IMR-90 (cell line): Measurements from ENCODE around the gene FYCO1. TPM values are rescaled to one million over a fixed set of nuclear protein-coding genes. Genes with fewer than 3 reads are reported as not detected.

Source experiments
- ATAC-seq: fragments of 200-7000 bp; cut with Tn5 transposase; 2 replicates; pipeline ENCODE4 v1.9.1; 2020; ENCODE audit warnings: low read depth, mild to moderate bottlenecking, moderate library complexity
- BruUV-seq: library from RNA; stranded (reverse); fragments of 400-500 nt; replicated peaks from 2 replicates; lab custom pipeline; 2021; lab: Mats Ljungman, UMichigan
- CTCF ChIA-PET: fragments of 300-600 bp; formaldehyde crosslinking; extraction: SDS; loops from one replicate; lab custom pipeline; 2021; ENCODE audit warnings: antibody characterized with exemption; lab: Yijun Ruan, JAX
- POLR2A ChIA-PET: fragments of 300-600 bp; sonication (Branson Sonifier 250); formaldehyde crosslinking; loops from one replicate; lab custom pipeline; 2022; ENCODE audit warnings: antibody characterized with exemption; ENCODE audit not compliant: unreplicated experiment; lab: Charles Lee
- DNase-seq: peaks from one replicate; pipeline ENCODE4 v3.0.0; 2013
- H2AFZ ChIP-seq: replicated peaks from 2 replicates; pipeline ENCODE3; 2013; ENCODE audit warnings: low read length, mild to moderate bottlenecking; ENCODE audit not compliant: poor library complexity
- H2AK5ac ChIP-seq: 2 replicates; pipeline ENCODE4 v1.6.1; 2013; ENCODE audit warnings: low read depth, low read length, inconsistent platforms
- H2AK9ac ChIP-seq: replicated peaks from 2 replicates; pipeline ENCODE3; 2013; ENCODE audit warnings: mild to moderate bottlenecking, low read depth, low read length, moderate library complexity; ENCODE audit not compliant: poor library complexity
- H2BK120ac ChIP-seq: 2 replicates; pipeline ENCODE4 v1.6.1; 2013; ENCODE audit warnings: low read depth, low read length, inconsistent platforms
- H2BK15ac ChIP-seq: 3 replicates; pipeline ENCODE4 v1.6.1; 2013; ENCODE audit warnings: low read depth, low read length, inconsistent platforms
- H2BK20ac ChIP-seq: 2 replicates; pipeline ENCODE4 v1.6.1; 2013; ENCODE audit warnings: low read depth, mild to moderate bottlenecking, inconsistent platforms, low read length, moderate library complexity
- H2BK5ac ChIP-seq: 2 replicates; pipeline ENCODE4 v1.6.1; 2013; ENCODE audit warnings: mild to moderate bottlenecking, low read depth, low read length, inconsistent platforms; ENCODE audit not compliant: poor library complexity, severe bottlenecking
- H3K14ac ChIP-seq: replicated peaks from 2 replicates; pipeline ENCODE4 v1.6.1; 2013; ENCODE audit warnings: low read depth, low read length, inconsistent platforms
- H3K18ac ChIP-seq: 2 replicates; pipeline ENCODE4 v1.6.1; 2013; ENCODE audit warnings: low read depth, low read length, control low read depth
- H3K23ac ChIP-seq: 2 replicates; pipeline ENCODE4 v1.6.1; 2013; ENCODE audit warnings: low read depth, low read length, inconsistent platforms
- H3K27ac ChIP-seq: 2 replicates; pipeline ENCODE4 v1.5.1; 2013; ENCODE audit warnings: mild to moderate bottlenecking, control low read depth, low read length; ENCODE audit not compliant: insufficient read depth
- H3K27me3 ChIP-seq: 2 replicates; pipeline ENCODE4 v1.6.1; 2013; ENCODE audit warnings: low read length; ENCODE audit not compliant: control insufficient read depth, insufficient read depth
- H3K36me3 ChIP-seq: 2 replicates; pipeline ENCODE4 v1.6.1; 2013; ENCODE audit warnings: low read length, mixed read lengths; ENCODE audit not compliant: control insufficient read depth, insufficient read depth
- H3K4ac ChIP-seq: 2 replicates; pipeline ENCODE4 v1.6.1; 2013; ENCODE audit warnings: low read depth, low read length, inconsistent platforms
- H3K4me1 ChIP-seq: 2 replicates; pipeline ENCODE4 v1.6.1; 2013; ENCODE audit warnings: low read length, mixed read lengths; ENCODE audit not compliant: control insufficient read depth, insufficient read depth
- H3K4me2 ChIP-seq: 2 replicates; pipeline ENCODE4 v1.6.1; 2013; ENCODE audit warnings: low read depth, mild to moderate bottlenecking, control low read depth, low read length, moderate library complexity
- H3K4me3 ChIP-seq: 2 replicates; pipeline ENCODE4 v1.5.1; 2013; ENCODE audit warnings: low read depth, mild to moderate bottlenecking, control low read depth, low read length, moderate library complexity; ENCODE audit not compliant: insufficient read depth
- H3K56ac ChIP-seq: 2 replicates; pipeline ENCODE4 v1.6.1; 2013; ENCODE audit warnings: low read length, inconsistent platforms; ENCODE audit not compliant: insufficient read depth; ENCODE audit errors: extremely low read depth
- H3K79me1 ChIP-seq, 2 experiments: 2 replicates each; pipeline ENCODE4 v1.6.1; 2013; ENCODE audit warnings: low read length in 2 of 2, inconsistent platforms in 1 of 2, low read depth in 1 of 2
- H3K9ac ChIP-seq: 2 replicates; pipeline ENCODE4 v1.6.1; 2013; ENCODE audit warnings: low read depth, low read length, control low read depth
- H3K9me1 ChIP-seq: 2 replicates; pipeline ENCODE4 v1.6.1; 2013; ENCODE audit warnings: low read length, inconsistent platforms; ENCODE audit not compliant: insufficient read depth
- H3K9me3 ChIP-seq: 2 replicates; pipeline ENCODE4 v1.6.1; 2013; ENCODE audit warnings: low read length; ENCODE audit not compliant: control insufficient read depth, insufficient read depth
- H4K20me1 ChIP-seq: 2 replicates; pipeline ENCODE4 v1.6.1; 2013; ENCODE audit warnings: low read length, inconsistent platforms; ENCODE audit not compliant: insufficient read depth
- H4K5ac ChIP-seq: 2 replicates; pipeline ENCODE4 v1.6.1; 2013; ENCODE audit warnings: mild to moderate bottlenecking, low read depth, low read length, control low read depth
- H4K8ac ChIP-seq, 2 experiments: 2 replicates each; pipeline ENCODE4 v1.6.1; 2013; ENCODE audit warnings: low read depth in 2 of 2, low read length in 2 of 2, control low read depth in 1 of 2, inconsistent platforms in 1 of 2
- H4K91ac ChIP-seq: 2 replicates; pipeline ENCODE4 v1.6.1; 2013; ENCODE audit warnings: low read depth, low read length, inconsistent platforms; ENCODE audit not compliant: insufficient read depth
- BHLHE40 ChIP-seq: fragments of 150-350 bp; IDR thresholded peaks from 2 replicates; pipeline ENCODE4 v1.6.1; 2016; ENCODE audit warnings: mild to moderate bottlenecking, low read depth, low read length
- CEBPB ChIP-seq: IDR thresholded peaks from 2 replicates; pipeline ENCODE4 v1.6.1; 2012; ENCODE audit warnings: low read depth, low read length, improper control_type of control experiment
- ELK1 ChIP-seq: fragments of 150-350 bp; IDR thresholded peaks from 2 replicates; pipeline ENCODE4 v1.6.1; 2016; ENCODE audit warnings: low read depth, mild to moderate bottlenecking, low read length, moderate library complexity, borderline replicate concordance
- MXI1 ChIP-seq: IDR thresholded peaks from 2 replicates; pipeline ENCODE4 v1.6.1; 2012; ENCODE audit warnings: low read depth, mild to moderate bottlenecking, low read length, moderate library complexity, borderline replicate concordance
- NFE2L2 ChIP-seq: fragments of 150-350 bp; IDR thresholded peaks from 2 replicates; pipeline ENCODE4 v1.6.1; 2016; ENCODE audit warnings: low read depth, mild to moderate bottlenecking, low read length
- POLR2A ChIP-seq: IDR thresholded peaks from 2 replicates; pipeline ENCODE4 v1.6.1; 2012; ENCODE audit warnings: mild to moderate bottlenecking, low read depth, low read length
- RAD21 ChIP-seq: IDR thresholded peaks from 2 replicates; pipeline ENCODE4 v1.6.1; 2012; ENCODE audit warnings: low read length, improper control_type of control experiment
- RCOR1 ChIP-seq: IDR thresholded peaks from 2 replicates; pipeline ENCODE4 v1.6.1; 2012; ENCODE audit warnings: mild to moderate bottlenecking, low read length, improper control_type of control experiment; ENCODE audit not compliant: insufficient replicate concordance
- RFX5 ChIP-seq: IDR thresholded peaks from 2 replicates; pipeline ENCODE4 v1.8.0; 2012; ENCODE audit warnings: low read depth, mild to moderate bottlenecking, low read length, moderate library complexity
- SMC3 ChIP-seq: fragments of 150-350 bp; IDR thresholded peaks from 2 replicates; pipeline ENCODE4 v1.6.1; 2016; ENCODE audit warnings: low read depth, mild to moderate bottlenecking, antibody characterized with exemption, low read length, moderate library complexity
- WGBS, 2 experiments: methylation state at CpG; one replicate each; pipeline versions ENCODE4 v1.1.5 to v1.1.7; 2013; ENCODE audit warnings: missing lambda C conversion rate in 2 of 2; ENCODE audit not compliant: insufficient read length in 1 of 2; ENCODE audit errors: extremely low coverage in 2 of 2; 5-methylcytosine and 5-hydroxymethylcytosine counted together
- dilution Hi-C: fragments of 300-500 bp; cut with HindIII; formaldehyde crosslinking; loops from one replicate; pipeline ENCODE4 v1.14.3; 2018; ENCODE audit warnings: low sequenced_read_pairs; ENCODE audit not compliant: unreplicated experiment
- in situ Hi-C: fragments of 300-500 bp; cut with MboI; formaldehyde crosslinking; loops from 3 replicates; pipeline ENCODE4 v1.14.3; 2019; ENCODE audit warnings: low sequenced_read_pairs, inconsistent platforms, mixed read lengths
- intact Hi-C: fragments of 100-400 bp; cut with micrococcal nuclease; formaldehyde crosslinking; loops from 2 replicates; pipeline ENCODE4 v1.10.0; 2022
- polyA plus RNA-seq, 3 experiments: library from polyadenylated mRNA; depleted of rRNA; stranded (reverse); fragments of >200 nt; gene quantifications; 2 replicates each; pipeline ENCODE4 v1.2.3, GENCODE V29; 2012; ENCODE audit warnings: low replicate concordance in 1 of 3
- total RNA-seq: library from RNA; depleted of rRNA; stranded (reverse); fragments of >200 nt; gene quantifications from 2 replicates; pipeline ENCODE4 v1.2.3, GENCODE V29; 2012
- TF ChIP-seq, protein P1 (sequence below): conservative IDR thresholded peaks from 2 replicates; pipeline ENCODE4 v1.5.1; 2012; ENCODE audit warnings: mild to moderate bottlenecking, low read depth, low read length, improper control_type of control experiment

Gene FYCO1
- total and polyA plus RNA-seq, 2 of the 4 experiments (the other 2 are of a cell fraction), result 13.7 to 20.1 TPM

- in situ Hi-C loops (no loop called here), dilution Hi-C loops (no loop called here), intact Hi-C loops (no loop called here)
- TF ChIP-seq SMC3, result no peak
- no peak for TF ChIP-seq CEBPB
- TF ChIP-seq MXI1, result no peak
- TF ChIP-seq BHLHE40, result no peak
- no peak for TF ChIP-seq RAD21
- no peak for TF ChIP-seq POLR2A
- TF ChIP-seq, protein P1, sequence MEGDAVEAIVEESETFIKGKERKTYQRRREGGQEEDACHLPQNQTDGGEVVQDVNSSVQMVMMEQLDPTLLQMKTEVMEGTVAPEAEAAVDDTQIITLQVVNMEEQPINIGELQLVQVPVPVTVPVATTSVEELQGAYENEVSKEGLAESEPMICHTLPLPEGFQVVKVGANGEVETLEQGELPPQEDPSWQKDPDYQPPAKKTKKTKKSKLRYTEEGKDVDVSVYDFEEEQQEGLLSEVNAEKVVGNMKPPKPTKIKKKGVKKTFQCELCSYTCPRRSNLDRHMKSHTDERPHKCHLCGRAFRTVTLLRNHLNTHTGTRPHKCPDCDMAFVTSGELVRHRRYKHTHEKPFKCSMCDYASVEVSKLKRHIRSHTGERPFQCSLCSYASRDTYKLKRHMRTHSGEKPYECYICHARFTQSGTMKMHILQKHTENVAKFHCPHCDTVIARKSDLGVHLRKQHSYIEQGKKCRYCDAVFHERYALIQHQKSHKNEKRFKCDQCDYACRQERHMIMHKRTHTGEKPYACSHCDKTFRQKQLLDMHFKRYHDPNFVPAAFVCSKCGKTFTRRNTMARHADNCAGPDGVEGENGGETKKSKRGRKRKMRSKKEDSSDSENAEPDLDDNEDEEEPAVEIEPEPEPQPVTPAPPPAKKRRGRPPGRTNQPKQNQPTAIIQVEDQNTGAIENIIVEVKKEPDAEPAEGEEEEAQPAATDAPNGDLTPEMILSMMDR, result no peak
- TF ChIP-seq ELK1, result no peak
- no peak for TF ChIP-seq RCOR1
- no peak for TF ChIP-seq NFE2L2
- TF ChIP-seq RFX5, result no peak
- Histone ChIP-seq H2AFZ (no peak overlapping the region), H3K9me1 (no peaks in the 10 kb centered on the region; the same call in 1 of the 2 replicates), H3K18ac (no peak overlapping the region), H3K79me1 (no peaks in the 10 kb centered on the region), H4K5ac (no peak overlapping the region), H2AK9ac (no peak overlapping the region), H3K23ac (no peak overlapping the region), H3K4me2 (no peak overlapping the region), H4K20me1 (no peaks in the 10 kb centered on the region), H3K4me1 (no peaks in the 10 kb centered on the region), H3K27me3 (peaks cover 9% of the 10 kb centered on the region), H2BK15ac (no peak overlapping the region), H2AK5ac (no peak overlapping the region), H2BK120ac (no peak overlapping the region), H3K4ac (no peak overlapping the region), H3K9me3 (peaks cover 7% of the 10 kb centered on the region), H3K9ac (no peak overlapping the region), H4K8ac (no peak overlapping the region), H3K56ac (no peak overlapping the region), H2BK5ac (no peak overlapping the region), H4K91ac (no peak overlapping the region), H2BK20ac (no peak overlapping the region), H3K36me3 (no peaks in the 10 kb centered on the region), H3K27ac (no peak overlapping the region), H3K4me3 (no peak overlapping the region), H3K14ac (no peak overlapping the region)
- DNase-seq, result no peak
- ChIA-PET POLR2A (no interaction called here), CTCF (interaction anchor here (1.1 kb wide), 1 partner anchor 56 kb away, joined by 3 read pairs; no protein-coding TSS in a partner anchor)
- no CpG with 5 or more reads among the region's 34 CpGs for WGBS, 2 experiments
- no TSS peak for BruUV-seq
- no peak for ATAC-seq
Measured at GRCh38 chr3:46022909-46023785, 27.5 kb upstream of the FYCO1 start.
